Gastroesophageal sphincter (tissue), 4 donors: Measurements from ENCODE around the gene MEF2C. TPM values are rescaled to one million over a fixed set of nuclear protein-coding genes. Genes with fewer than 3 reads are reported as not detected.

Source experiments
- ATAC-seq: fragments of 150-250 bp; one replicate; pipeline ENCODE4 v1.9.1; 2016; ENCODE audit warnings: mild to moderate bottlenecking, moderate library complexity
- H3K27ac ChIP-seq, 4 donors: fragments of 200-600 bp; sonication (generic) in 3 of 4; 1 replicate in 3 of 4; 2 replicates in 1 of 4; pipeline ENCODE4 v1.5.1; 2016 to 2019
- H3K27me3 ChIP-seq: fragments of 200-600 bp; sonication (generic); one replicate; pipeline ENCODE4 v1.5.1; 2019
- H3K36me3 ChIP-seq, 2 donors: fragments of 200-600 bp; sonication (generic); one replicate each; pipeline ENCODE4 v1.5.1; 2019; ENCODE audit warnings: control low read depth in 1 of 2
- H3K4me1 ChIP-seq, 3 donors: fragments of 200-600 bp; sonication (generic); 1 replicate in 2 of 3; 2 replicates in 1 of 3; pipeline ENCODE4 v1.5.1; 2016 to 2019; ENCODE audit warnings: control low read depth in 2 of 3
- H3K4me3 ChIP-seq, 2 donors: fragments of 200-600 bp; sonication (generic); one replicate each; pipeline ENCODE4 v1.5.1; 2019; ENCODE audit warnings: mild to moderate bottlenecking in 1 of 2, moderate library complexity in 1 of 2
- H3K9me3 ChIP-seq, 3 donors: fragments of 200-600 bp; sonication (generic); one replicate each; pipeline ENCODE4 v1.5.1; 2017 to 2019; ENCODE audit warnings: control low read depth in 2 of 3
- EP300 ChIP-seq: sonication (generic); formaldehyde crosslinking; IDR thresholded peaks from one replicate; pipeline ENCODE4 v1.6.1; 2017; ENCODE audit warnings: antibody characterized with exemption, mild to moderate bottlenecking
- POLR2A ChIP-seq, 2 donors: fragments of 450-650 bp; IDR thresholded peaks; one replicate each; pipeline ENCODE4 v1.6.1; 2017; ENCODE audit warnings: antibody characterized with exemption in 2 of 2, mild to moderate bottlenecking in 2 of 2, moderate library complexity in 1 of 2
- POLR2AphosphoS5 ChIP-seq: sonication (generic); formaldehyde crosslinking; IDR thresholded peaks from one replicate; pipeline ENCODE4 v1.6.1; 2017; ENCODE audit warnings: antibody characterized with exemption
- WGBS, 2 donors: methylation state at CpG; one replicate each; pipeline ENCODE4 v1.1.5; 2018; ENCODE audit warnings: low coverage in 1 of 2; 5-methylcytosine and 5-hydroxymethylcytosine counted together
- total RNA-seq, 4 donors: library from RNA; depleted of rRNA; stranded (reverse); fragments of >200 nt; gene quantifications; one replicate each; pipeline ENCODE4 v1.1.0, GENCODE V29; 2016
- TF ChIP-seq, protein P1 (sequence below), 4 experiments: fragments of 200-600 bp in 2 of 4; fragments of 450-650 bp in 2 of 4; sonication (generic) in 1 of 4; IDR thresholded peaks; one replicate each; pipeline ENCODE4 v1.5.1; 2017 to 2019; ENCODE audit warnings: antibody characterized with exemption in 4 of 4, mild to moderate bottlenecking in 2 of 4, moderate library complexity in 2 of 4

Gene MEF2C
- total RNA-seq, 4 donors from 2014 or later: 23.1 to 66.9 (median 29.5) TPM

DNA sequence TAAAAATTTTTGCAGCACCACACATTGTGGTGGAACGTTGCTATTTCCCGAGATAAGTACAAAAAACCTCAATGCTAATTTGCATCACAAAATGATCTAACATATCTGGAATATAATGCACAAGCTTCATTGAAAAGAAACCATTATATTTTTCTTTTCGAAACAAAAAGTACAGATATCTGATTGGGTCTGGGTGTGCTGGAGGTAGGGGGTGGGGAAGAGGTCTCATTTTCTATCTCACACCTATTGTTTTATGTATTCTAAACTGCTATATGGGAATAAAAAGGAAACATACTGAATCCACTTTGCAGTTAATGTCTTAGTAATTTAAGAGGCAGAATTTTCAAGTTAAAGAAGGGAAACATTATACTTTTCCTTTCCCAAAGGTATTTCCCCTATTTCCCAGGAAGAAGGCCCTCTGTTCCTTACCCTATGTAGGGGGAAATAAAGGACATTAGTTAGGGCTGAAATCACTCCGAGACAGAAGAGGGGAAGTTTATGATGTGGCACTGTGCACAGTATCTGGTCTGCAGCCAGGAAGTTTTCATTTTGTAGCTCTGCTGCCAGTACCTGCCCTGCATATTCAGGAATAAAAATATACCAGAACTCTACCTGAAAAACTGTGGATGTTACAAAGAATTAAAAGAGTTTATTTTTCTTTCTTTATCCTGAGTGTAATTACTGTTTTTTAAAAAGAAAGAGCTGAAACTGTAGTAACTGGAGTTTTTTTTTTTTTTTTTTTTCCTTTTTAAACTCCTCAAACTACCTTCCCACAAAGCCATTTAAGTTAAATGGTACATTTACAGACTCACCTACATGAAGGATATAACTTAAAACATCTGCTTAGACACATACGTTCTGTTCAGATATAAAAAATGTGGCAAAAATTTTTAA is 7.4 kb downstream of the MEF2C start:
- H3K4me3 ChIP-seq: no peak overlapping the region
- no peaks in the 10 kb centered on the region for H3K27me3 ChIP-seq
- peak overlapping the region in 3 of 4 donors; percentile 16 to 95 (median 47) for H3K27ac ChIP-seq
- WGBS, 2 donors: 33 to 48% methylated on average over 5 of the region's 5 CpGs
- ATAC-seq: peak; percentile 35
- H3K9me3 ChIP-seq: no peaks in the 10 kb centered on the region
- H3K4me1 ChIP-seq: peaks cover 0 to 57% (median 6%) of the 10 kb centered on the region in 3 donors
- TF ChIP-seq, protein P1, sequence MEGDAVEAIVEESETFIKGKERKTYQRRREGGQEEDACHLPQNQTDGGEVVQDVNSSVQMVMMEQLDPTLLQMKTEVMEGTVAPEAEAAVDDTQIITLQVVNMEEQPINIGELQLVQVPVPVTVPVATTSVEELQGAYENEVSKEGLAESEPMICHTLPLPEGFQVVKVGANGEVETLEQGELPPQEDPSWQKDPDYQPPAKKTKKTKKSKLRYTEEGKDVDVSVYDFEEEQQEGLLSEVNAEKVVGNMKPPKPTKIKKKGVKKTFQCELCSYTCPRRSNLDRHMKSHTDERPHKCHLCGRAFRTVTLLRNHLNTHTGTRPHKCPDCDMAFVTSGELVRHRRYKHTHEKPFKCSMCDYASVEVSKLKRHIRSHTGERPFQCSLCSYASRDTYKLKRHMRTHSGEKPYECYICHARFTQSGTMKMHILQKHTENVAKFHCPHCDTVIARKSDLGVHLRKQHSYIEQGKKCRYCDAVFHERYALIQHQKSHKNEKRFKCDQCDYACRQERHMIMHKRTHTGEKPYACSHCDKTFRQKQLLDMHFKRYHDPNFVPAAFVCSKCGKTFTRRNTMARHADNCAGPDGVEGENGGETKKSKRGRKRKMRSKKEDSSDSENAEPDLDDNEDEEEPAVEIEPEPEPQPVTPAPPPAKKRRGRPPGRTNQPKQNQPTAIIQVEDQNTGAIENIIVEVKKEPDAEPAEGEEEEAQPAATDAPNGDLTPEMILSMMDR (IDR thresholded peaks at IDR 0.05): no peak
- TF ChIP-seq POLR2A (IDR thresholded peaks at IDR 0.05): no peak
- TF ChIP-seq POLR2AphosphoS5: no peak
- TF ChIP-seq EP300: no peak
- no peaks in the 10 kb centered on the region for H3K36me3 ChIP-seq

DNA sequence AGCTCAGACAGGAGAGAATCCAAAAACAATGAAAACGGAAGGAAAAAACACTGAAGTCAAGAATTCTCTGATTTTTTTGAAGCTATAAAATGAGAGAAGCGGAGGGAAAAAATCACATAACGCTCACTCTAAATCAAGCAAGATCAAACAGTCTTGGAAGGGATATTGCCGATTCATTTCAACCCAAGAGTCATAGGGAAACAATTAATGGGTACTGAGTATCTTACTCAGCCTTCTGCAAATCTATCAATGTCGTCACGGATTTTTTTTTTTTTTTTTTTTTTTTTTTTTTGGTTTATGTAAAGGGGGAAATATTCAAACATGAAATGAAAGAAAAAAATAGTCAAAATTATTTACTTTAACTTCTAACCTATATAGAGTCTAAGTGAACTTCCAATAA is 9.5 kb downstream of the MEF2C start:
- TF ChIP-seq POLR2AphosphoS5 (no peak), POLR2A (IDR thresholded peaks at IDR 0.05) (no peak), EP300 (no peak)
- TF ChIP-seq, protein P1 (IDR thresholded peaks at IDR 0.05): no peak
- WGBS, 2 donors: 64 to 84% methylated on average over 4 to 6 of the region's 6 CpGs
- no peaks in the 10 kb centered on the region for H3K9me3 ChIP-seq
- ATAC-seq: no peak
- no peak overlapping the region for H3K4me3 ChIP-seq
- H3K27ac ChIP-seq: peak overlapping the region in 1 of 4 donors; percentile 12
- H3K4me1 ChIP-seq: peaks cover 0 to 42% (median 11%) of the 10 kb centered on the region in 3 donors
- no peaks in the 10 kb centered on the region for H3K27me3 ChIP-seq
- H3K36me3 ChIP-seq: no peaks in the 10 kb centered on the region

DNA sequence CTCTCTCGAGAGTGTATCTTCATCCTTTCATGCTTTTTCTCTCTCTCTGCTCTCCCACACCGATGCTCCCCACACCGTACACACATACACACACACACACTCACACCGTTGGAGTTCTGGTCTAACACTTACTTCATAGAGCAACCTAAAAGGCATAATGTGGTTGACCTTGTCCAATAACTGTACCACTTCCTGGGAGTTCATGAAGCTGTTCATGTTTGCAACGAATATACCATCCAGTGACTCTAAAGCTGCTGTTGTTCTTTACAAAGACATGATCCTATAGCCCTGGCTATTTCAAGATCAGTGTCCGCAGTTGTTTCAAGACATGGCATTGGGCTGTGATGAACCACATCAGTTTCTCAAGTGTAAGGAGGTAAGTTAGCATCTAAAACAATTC is 10.0 kb downstream of the MEF2C start:
- peak overlapping the region in 1 of 4 donors; percentile 12 for H3K27ac ChIP-seq
- no peaks in the 10 kb centered on the region for H3K9me3 ChIP-seq
- ATAC-seq: no peak
- 70 to 76% methylated on average over 5 to 6 of the region's 6 CpGs for WGBS, 2 donors
- peaks cover 0 to 38% (median 11%) of the 10 kb centered on the region in 3 donors for H3K4me1 ChIP-seq
- H3K36me3 ChIP-seq: no peaks in the 10 kb centered on the region
- H3K27me3 ChIP-seq: no peaks in the 10 kb centered on the region
- H3K4me3 ChIP-seq: no peak overlapping the region
- TF ChIP-seq EP300 (no peak), POLR2AphosphoS5 (no peak), POLR2A (IDR thresholded peaks at IDR 0.05) (no peak)
- TF ChIP-seq, protein P1 (IDR thresholded peaks at IDR 0.05): no peak

DNA sequence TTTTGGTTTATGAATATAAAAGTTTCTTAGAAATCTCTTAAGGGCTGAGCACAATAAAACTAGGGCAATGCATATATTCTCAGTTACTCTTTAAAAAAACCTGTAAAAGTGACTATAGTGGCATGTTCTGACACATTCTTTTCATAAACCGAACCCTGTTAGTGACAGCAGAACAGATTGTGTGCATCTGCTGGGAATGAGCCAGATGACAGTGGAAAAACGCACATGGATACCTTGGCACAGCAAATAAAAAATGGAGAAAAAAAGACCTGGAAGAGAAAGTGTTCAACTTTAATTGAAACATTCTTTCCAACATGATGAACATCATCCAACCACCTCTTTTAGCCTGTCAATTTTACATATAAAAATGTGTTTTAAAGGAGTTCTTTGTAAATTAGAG is 12.7 kb downstream of the MEF2C start:
- Histone ChIP-seq H3K27me3 (no peaks in the 10 kb centered on the region), H3K4me3 (no peak overlapping the region), H3K27ac (no peak overlapping the region), H3K36me3 (no peaks in the 10 kb centered on the region), H3K9me3 (no peaks in the 10 kb centered on the region), H3K4me1 (peaks cover 0 to 14% (median 5%) of the 10 kb centered on the region in 3 donors)
- ATAC-seq: no peak
- WGBS, 2 donors: 27 to 31% methylated on average over 2 of the region's 2 CpGs
- TF ChIP-seq EP300 (no peak), POLR2AphosphoS5 (no peak), POLR2A (IDR thresholded peaks at IDR 0.05) (no peak)
- TF ChIP-seq, protein P1 (IDR thresholded peaks at IDR 0.05): no peak
